ENCODE measurements around the gene PHACTR3.

GRCh38 chr20:59772931-59773913 lies 168.9 kb downstream of the PHACTR3 start:
- TF ChIP-seq, protein P1, sequence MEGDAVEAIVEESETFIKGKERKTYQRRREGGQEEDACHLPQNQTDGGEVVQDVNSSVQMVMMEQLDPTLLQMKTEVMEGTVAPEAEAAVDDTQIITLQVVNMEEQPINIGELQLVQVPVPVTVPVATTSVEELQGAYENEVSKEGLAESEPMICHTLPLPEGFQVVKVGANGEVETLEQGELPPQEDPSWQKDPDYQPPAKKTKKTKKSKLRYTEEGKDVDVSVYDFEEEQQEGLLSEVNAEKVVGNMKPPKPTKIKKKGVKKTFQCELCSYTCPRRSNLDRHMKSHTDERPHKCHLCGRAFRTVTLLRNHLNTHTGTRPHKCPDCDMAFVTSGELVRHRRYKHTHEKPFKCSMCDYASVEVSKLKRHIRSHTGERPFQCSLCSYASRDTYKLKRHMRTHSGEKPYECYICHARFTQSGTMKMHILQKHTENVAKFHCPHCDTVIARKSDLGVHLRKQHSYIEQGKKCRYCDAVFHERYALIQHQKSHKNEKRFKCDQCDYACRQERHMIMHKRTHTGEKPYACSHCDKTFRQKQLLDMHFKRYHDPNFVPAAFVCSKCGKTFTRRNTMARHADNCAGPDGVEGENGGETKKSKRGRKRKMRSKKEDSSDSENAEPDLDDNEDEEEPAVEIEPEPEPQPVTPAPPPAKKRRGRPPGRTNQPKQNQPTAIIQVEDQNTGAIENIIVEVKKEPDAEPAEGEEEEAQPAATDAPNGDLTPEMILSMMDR (IDR thresholded peaks at IDR 0.05; ENCODE audit: low read depth, low read length, missing input control), result no peak
- TF ChIP-seq TAF1 (conservative IDR thresholded peaks at IDR 0.05), result no peak
- no peak for TF ChIP-seq RAD21 (IDR thresholded peaks at IDR 0.05)
- no peak for TF ChIP-seq JUND (IDR thresholded peaks at IDR 0.05)
- TF ChIP-seq, protein P2, sequence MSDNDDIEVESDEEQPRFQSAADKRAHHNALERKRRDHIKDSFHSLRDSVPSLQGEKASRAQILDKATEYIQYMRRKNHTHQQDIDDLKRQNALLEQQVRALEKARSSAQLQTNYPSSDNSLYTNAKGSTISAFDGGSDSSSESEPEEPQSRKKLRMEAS (IDR thresholded peaks at IDR 0.05), result no peak
- TF ChIP-seq RXRA (IDR thresholded peaks at IDR 0.05), result no peak
- TF ChIP-seq, protein P3, sequence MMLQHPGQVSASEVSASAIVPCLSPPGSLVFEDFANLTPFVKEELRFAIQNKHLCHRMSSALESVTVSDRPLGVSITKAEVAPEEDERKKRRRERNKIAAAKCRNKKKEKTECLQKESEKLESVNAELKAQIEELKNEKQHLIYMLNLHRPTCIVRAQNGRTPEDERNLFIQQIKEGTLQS (IDR thresholded peaks at IDR 0.05), result no peak
- TF ChIP-seq, protein P4, sequence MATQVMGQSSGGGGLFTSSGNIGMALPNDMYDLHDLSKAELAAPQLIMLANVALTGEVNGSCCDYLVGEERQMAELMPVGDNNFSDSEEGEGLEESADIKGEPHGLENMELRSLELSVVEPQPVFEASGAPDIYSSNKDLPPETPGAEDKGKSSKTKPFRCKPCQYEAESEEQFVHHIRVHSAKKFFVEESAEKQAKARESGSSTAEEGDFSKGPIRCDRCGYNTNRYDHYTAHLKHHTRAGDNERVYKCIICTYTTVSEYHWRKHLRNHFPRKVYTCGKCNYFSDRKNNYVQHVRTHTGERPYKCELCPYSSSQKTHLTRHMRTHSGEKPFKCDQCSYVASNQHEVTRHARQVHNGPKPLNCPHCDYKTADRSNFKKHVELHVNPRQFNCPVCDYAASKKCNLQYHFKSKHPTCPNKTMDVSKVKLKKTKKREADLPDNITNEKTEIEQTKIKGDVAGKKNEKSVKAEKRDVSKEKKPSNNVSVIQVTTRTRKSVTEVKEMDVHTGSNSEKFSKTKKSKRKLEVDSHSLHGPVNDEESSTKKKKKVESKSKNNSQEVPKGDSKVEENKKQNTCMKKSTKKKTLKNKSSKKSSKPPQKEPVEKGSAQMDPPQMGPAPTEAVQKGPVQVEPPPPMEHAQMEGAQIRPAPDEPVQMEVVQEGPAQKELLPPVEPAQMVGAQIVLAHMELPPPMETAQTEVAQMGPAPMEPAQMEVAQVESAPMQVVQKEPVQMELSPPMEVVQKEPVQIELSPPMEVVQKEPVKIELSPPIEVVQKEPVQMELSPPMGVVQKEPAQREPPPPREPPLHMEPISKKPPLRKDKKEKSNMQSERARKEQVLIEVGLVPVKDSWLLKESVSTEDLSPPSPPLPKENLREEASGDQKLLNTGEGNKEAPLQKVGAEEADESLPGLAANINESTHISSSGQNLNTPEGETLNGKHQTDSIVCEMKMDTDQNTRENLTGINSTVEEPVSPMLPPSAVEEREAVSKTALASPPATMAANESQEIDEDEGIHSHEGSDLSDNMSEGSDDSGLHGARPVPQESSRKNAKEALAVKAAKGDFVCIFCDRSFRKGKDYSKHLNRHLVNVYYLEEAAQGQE (IDR thresholded peaks at IDR 0.05), result no peak

Data from liver (tissue), 3 donors.